Measurements from ENCODE around the gene SLC35B1.

The SLC35B1 gene

GRCh38 chr17:49753959-49754391 is 46.2 kb upstream of the SLC35B1 start:
- Histone ChIP-seq H3K9me3 (ENCODE audit: severe bottlenecking) (no peaks in the 10 kb centered on the region), H3K4me1 (ENCODE audit: insufficient read depth, poor library complexity, severe bottlenecking) (no peaks in the 10 kb centered on the region), H3K36me3 (ENCODE audit: low read depth) (no peaks in the 10 kb centered on the region), H3K4me3 (ENCODE audit: severe bottlenecking) (no peak overlapping the region), H3K27me3 (ENCODE audit: insufficient read depth, poor library complexity, severe bottlenecking) (no peaks in the 10 kb centered on the region), H3K27ac (ENCODE audit: poor library complexity, severe bottlenecking) (no peak overlapping the region)
- ATAC-seq (ENCODE audit: low read depth): no peak
- no peak for DNase-seq (ENCODE audit: low spot score)
- no peak for TF ChIP-seq CTCF (IDR thresholded peaks at IDR 0.05; ENCODE audit: poor library complexity, severe bottlenecking)

- H3K27me3 ChIP-seq (ENCODE audit: insufficient read depth, poor library complexity, severe bottlenecking): no peaks in the 10 kb centered on the region
- DNase-seq (ENCODE audit: low spot score) (no peak), ATAC-seq (ENCODE audit: low read depth) (no peak)
- H3K36me3 ChIP-seq (ENCODE audit: low read depth): no peaks in the 10 kb centered on the region
- no peak overlapping the region for H3K4me3 ChIP-seq (ENCODE audit: severe bottlenecking)
- H3K9me3 ChIP-seq (ENCODE audit: severe bottlenecking): no peaks in the 10 kb centered on the region
- H3K4me1 ChIP-seq (ENCODE audit: insufficient read depth, poor library complexity, severe bottlenecking): no peaks in the 10 kb centered on the region
- TF ChIP-seq CTCF (IDR thresholded peaks at IDR 0.05; ENCODE audit: poor library complexity, severe bottlenecking): no peak
- no peak overlapping the region for H3K27ac ChIP-seq (ENCODE audit: poor library complexity, severe bottlenecking)
Measured at GRCh38 chr17:49752508-49752907, 44.7 kb upstream of the SLC35B1 start.

GRCh38 chr17:49749730-49750129 is 42.0 kb upstream of the SLC35B1 start:
- no peak overlapping the region for H3K4me3 ChIP-seq (ENCODE audit: severe bottlenecking)
- DNase-seq (ENCODE audit: low spot score) (no peak), ATAC-seq (ENCODE audit: low read depth) (no peak)
- H3K36me3 ChIP-seq (ENCODE audit: low read depth): no peaks in the 10 kb centered on the region
- no peaks in the 10 kb centered on the region for H3K27me3 ChIP-seq (ENCODE audit: insufficient read depth, poor library complexity, severe bottlenecking)
- TF ChIP-seq CTCF (IDR thresholded peaks at IDR 0.05; ENCODE audit: poor library complexity, severe bottlenecking): no peak
- no peaks in the 10 kb centered on the region for H3K9me3 ChIP-seq (ENCODE audit: severe bottlenecking)
- no peaks in the 10 kb centered on the region for H3K4me1 ChIP-seq (ENCODE audit: insufficient read depth, poor library complexity, severe bottlenecking)
- no peak overlapping the region for H3K27ac ChIP-seq (ENCODE audit: poor library complexity, severe bottlenecking)

- no peak for DNase-seq (ENCODE audit: low spot score)
- no peaks in the 10 kb centered on the region for H3K36me3 ChIP-seq (ENCODE audit: low read depth)
Measured at GRCh38 chr17:49748791-49749190, 41.0 kb upstream of the SLC35B1 start.

More at GRCh38 chr17:49748791-49749190, 41.0 kb upstream of the SLC35B1 start:
- H3K4me1 ChIP-seq (ENCODE audit: insufficient read depth, poor library complexity, severe bottlenecking): no peaks in the 10 kb centered on the region
- no peak overlapping the region for H3K4me3 ChIP-seq (ENCODE audit: severe bottlenecking)
- no peaks in the 10 kb centered on the region for H3K9me3 ChIP-seq (ENCODE audit: severe bottlenecking)
- TF ChIP-seq CTCF (IDR thresholded peaks at IDR 0.05; ENCODE audit: poor library complexity, severe bottlenecking): no peak
- no peak; the same call in 2 of the 3 replicates for ATAC-seq (ENCODE audit: low read depth)
- no peak overlapping the region for H3K27ac ChIP-seq (ENCODE audit: poor library complexity, severe bottlenecking)
- no peaks in the 10 kb centered on the region for H3K27me3 ChIP-seq (ENCODE audit: insufficient read depth, poor library complexity, severe bottlenecking)

Measured in RWPE2 (cell line).